C4-2B (cell line): ENCODE results near the gene IL37.
"Not testable (repeated sequence)": the region's sequence is repeated elsewhere in the genome, so short reads cannot be mapped to it uniquely, and the experiment has no call there.

ENCODE experiments used
- H3K27ac ChIP-seq: fragments of 450-650 bp; 2 replicates; pipeline ENCODE4 v1.5.1; 2017
- ZFX ChIP-seq: fragments of 450-650 bp; IDR thresholded peaks from 2 replicates; pipeline ENCODE4 v1.6.1; 2017
- TF ChIP-seq, protein P1 (sequence below): fragments of 450-650 bp; conservative IDR thresholded peaks from 2 replicates; pipeline ENCODE4 v1.5.1; 2017; ENCODE audit warnings: mild to moderate bottlenecking

IL37 gene

DNA sequence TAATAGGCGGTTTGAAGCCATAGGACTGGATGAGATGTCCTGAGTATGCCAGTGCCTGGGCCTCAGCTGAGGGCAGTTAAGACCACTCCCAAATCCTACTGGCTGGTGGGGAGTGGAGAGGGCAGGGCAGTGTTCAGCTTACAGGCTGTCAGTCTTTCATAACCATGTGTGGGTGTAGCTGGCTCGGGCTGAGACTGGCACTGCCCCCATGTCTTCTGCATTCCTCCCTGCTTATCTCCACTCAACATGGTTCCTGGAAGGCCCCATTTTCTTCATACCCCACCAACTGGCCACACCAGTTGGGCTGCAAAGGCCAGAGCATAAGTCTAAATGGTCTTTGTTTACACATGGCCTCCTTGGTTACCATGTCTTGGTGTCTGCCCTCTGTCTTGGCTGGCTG, 17.2 kb upstream of the IL37 start:
- H3K27ac ChIP-seq: no peak overlapping the region
- TF ChIP-seq, protein P1, sequence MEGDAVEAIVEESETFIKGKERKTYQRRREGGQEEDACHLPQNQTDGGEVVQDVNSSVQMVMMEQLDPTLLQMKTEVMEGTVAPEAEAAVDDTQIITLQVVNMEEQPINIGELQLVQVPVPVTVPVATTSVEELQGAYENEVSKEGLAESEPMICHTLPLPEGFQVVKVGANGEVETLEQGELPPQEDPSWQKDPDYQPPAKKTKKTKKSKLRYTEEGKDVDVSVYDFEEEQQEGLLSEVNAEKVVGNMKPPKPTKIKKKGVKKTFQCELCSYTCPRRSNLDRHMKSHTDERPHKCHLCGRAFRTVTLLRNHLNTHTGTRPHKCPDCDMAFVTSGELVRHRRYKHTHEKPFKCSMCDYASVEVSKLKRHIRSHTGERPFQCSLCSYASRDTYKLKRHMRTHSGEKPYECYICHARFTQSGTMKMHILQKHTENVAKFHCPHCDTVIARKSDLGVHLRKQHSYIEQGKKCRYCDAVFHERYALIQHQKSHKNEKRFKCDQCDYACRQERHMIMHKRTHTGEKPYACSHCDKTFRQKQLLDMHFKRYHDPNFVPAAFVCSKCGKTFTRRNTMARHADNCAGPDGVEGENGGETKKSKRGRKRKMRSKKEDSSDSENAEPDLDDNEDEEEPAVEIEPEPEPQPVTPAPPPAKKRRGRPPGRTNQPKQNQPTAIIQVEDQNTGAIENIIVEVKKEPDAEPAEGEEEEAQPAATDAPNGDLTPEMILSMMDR: no peak
- no peak for TF ChIP-seq ZFX

DNA sequence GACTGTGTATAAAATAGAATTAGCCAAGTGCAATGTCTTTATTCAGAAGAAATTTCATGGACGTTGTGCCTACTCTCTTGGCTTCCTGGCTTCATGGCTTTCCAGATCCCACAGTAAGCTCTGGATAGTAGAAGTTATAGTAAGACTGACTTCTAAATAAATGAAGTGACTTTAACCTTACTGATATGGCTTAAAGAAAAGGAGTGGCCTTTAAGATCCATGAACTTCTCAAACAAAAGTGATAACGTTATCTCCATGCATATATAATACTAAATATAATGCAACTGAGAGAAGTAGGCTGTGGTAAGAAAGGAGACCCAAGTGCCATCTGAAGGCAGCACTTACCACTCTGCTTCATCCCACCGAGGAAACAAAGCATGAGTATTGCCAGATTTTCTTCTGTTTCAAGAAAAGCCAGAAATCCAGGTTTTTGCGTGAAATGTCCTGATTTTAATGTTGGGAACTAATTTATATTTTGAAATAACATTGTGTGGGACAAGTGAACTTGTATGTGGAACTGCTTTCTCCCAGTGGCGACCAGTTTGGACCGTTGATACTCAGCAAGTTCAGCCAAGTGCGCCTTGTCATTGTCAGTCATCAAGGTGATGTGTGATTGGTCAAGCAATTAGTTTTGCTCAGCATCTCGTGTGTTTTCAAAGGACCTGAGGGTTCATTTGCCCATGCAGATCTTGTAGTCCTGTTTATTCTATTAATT, 13.9 kb upstream of the IL37 start:
- H3K27ac ChIP-seq: no peak overlapping the region
- TF ChIP-seq ZFX: no peak
- TF ChIP-seq, protein P1: no peak

DNA sequence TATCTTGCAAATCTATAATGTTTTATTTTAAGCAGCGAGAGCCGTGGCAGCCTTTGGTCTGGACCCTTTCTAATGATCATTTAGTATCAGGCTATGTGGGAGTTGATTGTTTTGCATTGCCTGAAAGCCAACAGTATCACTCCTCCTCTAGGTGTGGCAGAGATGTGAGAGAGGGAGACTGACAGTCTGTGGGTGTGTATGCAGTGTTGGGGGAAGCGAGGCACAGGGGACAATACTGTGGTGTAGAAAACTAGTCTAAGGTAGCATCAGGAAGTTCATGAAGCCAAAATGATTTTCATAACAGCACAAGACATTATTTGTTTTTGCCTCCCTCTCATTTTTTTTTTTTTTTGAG, 13.4 kb upstream of the IL37 start:
- no peak overlapping the region for H3K27ac ChIP-seq
- TF ChIP-seq, protein P1: no peak
- TF ChIP-seq ZFX: no peak

DNA sequence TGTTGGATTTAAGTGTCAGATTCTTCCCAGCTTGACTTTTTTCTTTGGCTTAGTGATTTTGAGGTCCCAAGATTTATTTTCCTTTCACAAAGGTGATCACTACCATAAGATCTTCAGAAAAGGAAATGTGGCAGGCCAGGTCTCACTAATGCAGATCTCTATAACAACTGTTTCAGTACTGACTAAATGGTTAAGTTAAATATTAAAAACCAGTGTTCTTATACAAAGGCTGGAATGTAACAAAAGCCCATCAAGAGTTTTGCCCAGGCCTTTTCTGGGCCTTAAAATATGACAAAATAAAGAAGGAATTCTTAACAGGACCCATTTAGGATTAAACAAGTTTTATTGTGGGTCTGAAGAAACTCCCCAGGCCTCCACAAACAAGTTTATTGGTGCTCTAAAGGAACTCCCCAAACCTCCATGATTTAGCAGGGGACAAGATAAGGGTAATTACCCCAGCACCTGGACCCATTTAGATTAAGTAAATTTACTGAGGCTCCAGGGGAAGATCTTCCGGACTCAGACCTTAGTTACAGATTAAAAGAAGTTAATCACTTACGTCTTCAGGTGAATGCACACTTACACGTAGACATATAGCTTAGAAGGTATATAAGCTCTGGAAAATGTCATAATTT, 9.4 kb upstream of the IL37 start:
- not testable (repeated sequence) for H3K27ac ChIP-seq

DNA sequence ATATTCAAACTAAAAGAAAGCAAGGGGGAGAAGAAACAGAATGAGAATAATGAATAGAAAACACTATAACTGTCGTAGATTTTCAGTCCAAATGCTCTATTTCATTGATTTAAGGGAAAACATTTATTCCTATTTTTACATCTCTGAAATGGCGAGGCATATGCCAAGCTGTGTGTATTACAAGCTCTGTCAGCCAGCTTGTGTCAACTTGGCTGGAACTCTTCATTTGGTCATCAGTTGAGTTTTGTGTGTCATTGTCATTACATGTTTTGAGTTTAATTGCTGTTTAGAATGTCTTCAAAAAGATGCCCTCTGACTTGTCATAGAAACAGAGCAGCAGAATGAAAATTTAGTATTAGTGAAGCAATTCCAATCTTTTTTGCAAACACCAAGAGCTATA, 8.1 kb upstream of the IL37 start:
- no peak for TF ChIP-seq ZFX
- TF ChIP-seq, protein P1: no peak
- no peak overlapping the region for H3K27ac ChIP-seq

DNA sequence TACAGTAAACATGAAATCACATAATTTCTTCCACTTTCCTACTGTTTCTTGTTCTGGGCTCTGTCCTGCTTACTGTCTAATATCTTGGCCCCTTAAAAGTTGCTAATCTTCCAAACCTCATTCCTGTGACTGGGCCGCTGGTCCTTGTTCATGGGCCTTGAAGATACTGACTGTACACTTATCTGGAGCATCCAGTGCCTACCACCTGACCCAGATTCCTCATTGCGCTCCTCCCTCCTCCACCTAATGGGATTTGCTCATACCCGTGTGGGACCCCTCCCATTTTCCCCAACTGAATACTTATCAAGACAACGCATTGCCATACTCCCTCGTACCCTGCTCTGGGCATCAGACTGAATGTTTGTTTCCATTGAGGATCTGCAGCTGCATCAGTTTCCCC, 6.1 kb upstream of the IL37 start:
- no peak overlapping the region for H3K27ac ChIP-seq
- no peak for TF ChIP-seq ZFX
- TF ChIP-seq, protein P1: no peak

DNA sequence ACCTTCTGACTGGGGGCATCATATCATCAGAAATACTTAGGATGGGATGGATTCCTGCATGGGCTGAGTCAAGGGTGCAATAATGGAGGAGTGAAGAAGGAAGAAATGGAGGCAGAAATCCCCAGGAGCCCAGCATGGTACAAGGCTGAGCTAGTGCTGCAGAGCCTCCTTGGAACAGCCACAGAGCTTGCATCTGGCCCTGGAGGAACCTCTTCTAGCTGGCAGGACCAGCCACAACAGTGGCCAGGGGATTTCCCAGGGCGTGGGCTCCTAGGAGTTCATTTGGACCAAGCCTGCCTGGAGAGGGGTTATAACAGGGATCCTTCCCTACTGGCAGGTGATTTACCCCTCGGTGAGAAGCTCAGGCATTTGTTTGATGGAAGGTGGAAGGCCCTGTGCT, 4.7 kb upstream of the IL37 start:
- H3K27ac ChIP-seq: no peak overlapping the region
- TF ChIP-seq, protein P1: no peak
- no peak for TF ChIP-seq ZFX
